T follicular helper cell (primary cell): ENCODE results near the gene HEY2.
"Not testable (repeated sequence)": the region's sequence is repeated elsewhere in the genome, so short reads cannot be mapped to it uniquely, and the experiment has no call there.

ENCODE experiments used
- DNase-seq: peaks from one replicate; pipeline ENCODE4 v3.0.0-alpha.2; 2020; ENCODE audit warnings: low read depth

Gene HEY2

GRCh38 chr6:125795301-125795700, 45.9 kb downstream of the HEY2 start:
- DNase-seq, result no peak

DNA sequence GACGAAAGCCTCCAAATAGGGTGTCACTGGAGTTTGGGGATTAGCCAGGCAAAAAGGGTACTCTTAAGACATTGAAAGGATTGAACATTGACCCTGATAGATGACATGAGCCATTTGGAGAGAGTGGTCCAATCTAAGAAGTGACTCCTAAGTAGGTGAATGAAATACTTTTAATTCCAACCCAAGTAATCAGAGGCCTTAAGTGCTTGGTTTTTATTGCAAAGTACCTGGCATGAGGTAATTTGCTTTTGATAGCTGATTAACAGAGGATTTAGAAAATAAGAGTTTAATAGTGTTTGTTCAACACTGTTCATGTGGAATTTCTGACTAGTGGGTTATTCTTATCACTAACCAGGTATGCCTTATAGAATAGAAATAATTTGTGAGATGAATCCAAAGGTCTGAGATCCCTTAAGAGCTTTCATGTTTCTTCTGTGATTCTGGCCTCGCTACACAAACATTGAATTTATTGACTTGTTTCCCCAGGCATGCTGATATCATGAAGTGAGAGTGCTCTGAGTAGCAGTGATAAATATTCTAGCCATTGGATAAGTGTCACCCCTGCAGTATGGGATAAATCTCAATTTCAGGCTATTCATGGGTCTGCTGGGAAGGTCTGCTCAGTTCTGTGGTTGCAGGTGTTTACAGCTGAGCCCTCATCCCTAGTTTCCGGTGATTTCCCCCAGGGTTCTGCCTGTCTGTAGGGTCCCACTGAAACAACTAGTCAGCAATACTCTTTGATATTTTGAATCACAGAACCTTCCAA, 47.9 kb downstream of the HEY2 start:
- no peak for DNase-seq

GRCh38 chr6:125797886-125798444, 48.5 kb downstream of the HEY2 start:
- no peak for DNase-seq

GRCh38 chr6:125798734-125799508, 49.5 kb downstream of the HEY2 start:
- DNase-seq, result no peak

- no peak for DNase-seq
Observed at GRCh38 chr6:125802383-125802782, 53.0 kb downstream of the HEY2 start.

DNA sequence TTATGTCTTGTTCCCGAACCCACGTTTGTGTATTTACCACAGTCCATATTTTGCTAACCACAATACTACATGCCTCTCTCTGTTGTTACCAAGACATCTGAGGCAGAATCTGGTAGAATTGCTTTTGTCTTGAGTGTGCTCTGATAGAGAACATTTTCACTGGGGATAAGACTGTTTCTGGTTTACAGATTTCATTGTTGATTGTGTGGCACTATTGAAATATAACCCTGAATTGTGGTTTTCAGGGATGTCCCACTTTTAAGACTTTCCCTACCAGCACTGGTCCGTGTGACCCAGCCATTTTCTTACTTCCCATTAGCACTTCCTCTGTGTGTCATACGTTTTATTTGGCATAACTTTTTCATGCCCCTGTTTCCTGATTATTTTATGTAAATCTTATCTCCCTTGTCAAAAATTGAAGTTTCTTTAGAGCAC, 53.5 kb downstream of the HEY2 start:
- DNase-seq, result no peak

GRCh38 chr6:125804264-125804663, 54.8 kb downstream of the HEY2 start:
- DNase-seq, result no peak

DNA sequence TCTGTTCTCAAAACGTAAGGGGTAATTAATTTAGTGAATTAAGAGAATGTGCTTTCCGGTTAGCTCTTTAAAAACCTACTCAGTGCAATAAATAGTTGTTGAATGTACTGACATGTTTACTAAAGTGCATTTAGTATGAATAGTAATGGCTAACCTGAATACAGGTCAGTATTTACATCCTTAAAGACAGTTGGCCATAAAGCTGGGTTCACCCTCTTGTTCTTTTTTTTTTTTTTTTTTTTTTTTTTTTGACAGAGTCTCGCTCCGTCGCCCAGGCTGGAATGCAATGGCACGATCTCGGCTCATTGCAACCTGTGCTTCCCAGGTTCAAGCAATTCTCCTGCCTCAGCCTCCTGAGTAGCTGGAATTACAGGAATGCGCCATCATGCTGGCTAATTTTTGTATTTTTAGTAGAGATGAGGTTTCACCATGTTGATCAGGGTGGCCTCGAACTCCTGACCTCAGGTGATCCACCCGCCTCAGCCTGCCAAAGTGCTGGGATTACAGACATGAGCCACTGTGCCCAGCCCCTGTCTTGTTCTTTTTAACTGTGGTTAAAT, 55.5 kb downstream of the HEY2 start:
- not testable (repeated sequence) for DNase-seq

- DNase-seq, result no peak
Observed at GRCh38 chr6:125806813-125807212, 57.4 kb downstream of the HEY2 start.

DNA sequence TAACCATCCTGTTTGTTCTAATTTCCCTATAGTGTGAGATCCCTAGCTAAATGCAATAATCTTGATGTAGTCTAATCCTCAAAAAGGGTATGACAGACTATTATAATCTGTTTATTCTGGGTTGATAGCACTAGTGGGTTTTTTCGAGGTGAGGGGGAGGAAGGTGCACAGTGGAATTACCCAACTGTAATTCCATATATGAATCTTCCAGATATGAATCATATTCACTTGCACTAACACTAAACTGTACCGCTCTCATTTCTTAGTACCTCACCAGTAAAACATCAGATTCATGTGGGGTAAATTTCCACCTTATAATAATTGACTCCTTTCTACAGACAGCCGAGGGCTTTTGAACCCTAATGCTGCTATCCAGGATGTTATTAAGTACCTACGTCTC, 57.9 kb downstream of the HEY2 start:
- DNase-seq, result no peak

- no peak for DNase-seq
Observed at GRCh38 chr6:125808060-125808459, 58.6 kb downstream of the HEY2 start.

- DNase-seq, result no peak
Observed at GRCh38 chr6:125808591-125808990, 59.2 kb downstream of the HEY2 start.

- no peak for DNase-seq
Observed at GRCh38 chr6:125809570-125810170, 60.2 kb downstream of the HEY2 start.

- DNase-seq, result no peak
Observed at GRCh38 chr6:125810445-125810844, 61.0 kb downstream of the HEY2 start.
